ENCODE results near the gene DLX1. TPM values are rescaled to one million over a fixed set of nuclear protein-coding genes. Genes with fewer than 3 reads are reported as not detected.

DLX1 gene
- total and polyA plus RNA-seq, 4 donors: 0.18 to 0.51 (median 0.38) TPM; not detected in 1

- Histone ChIP-seq H3K9me3 (ENCODE audit: control insufficient read depth, low read length) (no peaks in the 10 kb centered on the region), H3K36me3 (ENCODE audit: control insufficient read depth in 1 of 2, insufficient read depth in 2 of 2, low read length in 1 of 2) (no peaks in the 10 kb centered on the region), H3K4me1 (ENCODE audit: control insufficient read depth in 1 of 2, insufficient read depth in 2 of 2, low read length in 2 of 2) (no peaks in the 10 kb centered on the region), H3K4me3 (ENCODE audit: low read length in 2 of 2) (no peak overlapping the region), H3K27ac (ENCODE audit: low read depth in 1 of 2, low read length in 2 of 2) (no peak overlapping the region), H3K27me3 (ENCODE audit: control insufficient read depth in 1 of 2, insufficient read depth in 2 of 2, low read length in 1 of 2) (no peaks in the 10 kb centered on the region)
- ATAC-seq (ENCODE audit: low FRiP score) (peak; percentile 57), DNase-seq (peak; percentile 88 to 94)
- intact Hi-C loops (cut with DNase I): loop anchor here in 1 of 2 donors (10.0 kb wide), 2 partner anchors 109 to 399 kb away; partner anchors contain the start of gene METAP1D
- 9 to 12% methylated on average over 25 of the region's 25 CpGs for WGBS, 2 donors
Measured at GRCh38 chr2:172103471-172104272, 18.4 kb downstream of the DLX1 start.

- 11 to 14% methylated on average over 23 of the region's 23 CpGs for WGBS, 2 donors
- DNase-seq (no peak), ATAC-seq (ENCODE audit: low FRiP score) (no peak)
- Histone ChIP-seq H3K4me3 (ENCODE audit: low read length in 2 of 2) (no peak overlapping the region), H3K36me3 (ENCODE audit: control insufficient read depth in 1 of 2, insufficient read depth in 2 of 2, low read length in 1 of 2) (no peaks in the 10 kb centered on the region), H3K27me3 (ENCODE audit: control insufficient read depth in 1 of 2, insufficient read depth in 2 of 2, low read length in 1 of 2) (no peaks in the 10 kb centered on the region), H3K9me3 (ENCODE audit: control insufficient read depth, low read length) (no peaks in the 10 kb centered on the region), H3K27ac (ENCODE audit: low read depth in 1 of 2, low read length in 2 of 2) (no peak overlapping the region), H3K4me1 (ENCODE audit: control insufficient read depth in 1 of 2, insufficient read depth in 2 of 2, low read length in 2 of 2) (no peaks in the 10 kb centered on the region)
- intact Hi-C loops (cut with DNase I): loop anchor here in 1 of 2 donors (10.0 kb wide), 2 partner anchors 111 to 401 kb away; partner anchors contain the start of gene METAP1D
Measured at GRCh38 chr2:172105471-172106107, 20.3 kb downstream of the DLX1 start.

- DNase-seq (no peak), ATAC-seq (ENCODE audit: low FRiP score) (peak; percentile 20)
- H3K27me3 ChIP-seq (ENCODE audit: control insufficient read depth in 1 of 2, insufficient read depth in 2 of 2, low read length in 1 of 2): no peaks in the 10 kb centered on the region
- no peak overlapping the region for H3K27ac ChIP-seq (ENCODE audit: low read depth in 1 of 2, low read length in 2 of 2)
- no peaks in the 10 kb centered on the region for H3K9me3 ChIP-seq (ENCODE audit: control insufficient read depth, low read length)
- no peaks in the 10 kb centered on the region for H3K36me3 ChIP-seq (ENCODE audit: control insufficient read depth in 1 of 2, insufficient read depth in 2 of 2, low read length in 1 of 2)
- intact Hi-C loops (cut with DNase I): loop anchor here in 1 of 2 donors (10.0 kb wide), 2 partner anchors 112 to 402 kb away; partner anchors contain the start of gene METAP1D
- no peak overlapping the region for H3K4me3 ChIP-seq (ENCODE audit: low read length in 2 of 2)
- no peaks in the 10 kb centered on the region for H3K4me1 ChIP-seq (ENCODE audit: control insufficient read depth in 1 of 2, insufficient read depth in 2 of 2, low read length in 2 of 2)
- 6% methylated on average over 44 of the region's 44 CpGs for WGBS, 2 donors
Measured at GRCh38 chr2:172106108-172106961, 21.0 kb downstream of the DLX1 start.

GRCh38 chr2:172107690-172108586, 22.6 kb downstream of the DLX1 start:
- ATAC-seq (ENCODE audit: low FRiP score) (peak; percentile 19), DNase-seq (no peak)
- H3K4me1 ChIP-seq (ENCODE audit: control insufficient read depth in 1 of 2, insufficient read depth in 2 of 2, low read length in 2 of 2): no peaks in the 10 kb centered on the region
- no peaks in the 10 kb centered on the region for H3K9me3 ChIP-seq (ENCODE audit: control insufficient read depth, low read length)
- H3K36me3 ChIP-seq (ENCODE audit: control insufficient read depth in 1 of 2, insufficient read depth in 2 of 2, low read length in 1 of 2): no peaks in the 10 kb centered on the region
- intact Hi-C loops (cut with DNase I): loop anchor here in 1 of 2 donors (10.0 kb wide), 2 partner anchors 113 to 403 kb away; partner anchors contain the start of gene METAP1D
- no peak overlapping the region for H3K27ac ChIP-seq (ENCODE audit: low read depth in 1 of 2, low read length in 2 of 2)
- no peaks in the 10 kb centered on the region for H3K27me3 ChIP-seq (ENCODE audit: control insufficient read depth in 1 of 2, insufficient read depth in 2 of 2, low read length in 1 of 2)
- 16 to 20% methylated on average over 51 of the region's 51 CpGs for WGBS, 2 donors
- no peak overlapping the region for H3K4me3 ChIP-seq (ENCODE audit: low read length in 2 of 2)

GRCh38 chr2:172108587-172108930, 23.3 kb downstream of the DLX1 start:
- H3K4me1 ChIP-seq (ENCODE audit: control insufficient read depth in 1 of 2, insufficient read depth in 2 of 2, low read length in 2 of 2): no peaks in the 10 kb centered on the region
- no peaks in the 10 kb centered on the region for H3K36me3 ChIP-seq (ENCODE audit: control insufficient read depth in 1 of 2, insufficient read depth in 2 of 2, low read length in 1 of 2)
- no peak overlapping the region for H3K27ac ChIP-seq (ENCODE audit: low read depth in 1 of 2, low read length in 2 of 2)
- no peak overlapping the region for H3K4me3 ChIP-seq (ENCODE audit: low read length in 2 of 2)
- H3K9me3 ChIP-seq (ENCODE audit: control insufficient read depth, low read length): no peaks in the 10 kb centered on the region
- no peaks in the 10 kb centered on the region for H3K27me3 ChIP-seq (ENCODE audit: control insufficient read depth in 1 of 2, insufficient read depth in 2 of 2, low read length in 1 of 2)
- ATAC-seq (ENCODE audit: low FRiP score) (no peak), DNase-seq (no peak)
- 42 to 49% methylated on average over 8 of the region's 8 CpGs for WGBS, 2 donors
- intact Hi-C loops (cut with DNase I): loop anchor here in 1 of 2 donors (10.0 kb wide), 2 partner anchors 114 to 404 kb away; partner anchors contain the start of gene METAP1D

- intact Hi-C loops (cut with DNase I): loop anchor here in 1 of 2 donors (10.0 kb wide), 2 partner anchors 115 to 405 kb away; partner anchors contain the start of gene METAP1D
- H3K27me3 ChIP-seq (ENCODE audit: control insufficient read depth in 1 of 2, insufficient read depth in 2 of 2, low read length in 1 of 2): no peaks in the 10 kb centered on the region
- no peaks in the 10 kb centered on the region for H3K4me1 ChIP-seq (ENCODE audit: control insufficient read depth in 1 of 2, insufficient read depth in 2 of 2, low read length in 2 of 2)
- ATAC-seq (ENCODE audit: low FRiP score) (no peak), DNase-seq (no peak)
- WGBS, 2 donors: 42 to 44% methylated on average over 29 of the region's 29 CpGs
- H3K9me3 ChIP-seq (ENCODE audit: control insufficient read depth, low read length): no peaks in the 10 kb centered on the region
- H3K4me3 ChIP-seq (ENCODE audit: low read length in 2 of 2): no peak overlapping the region
- no peak overlapping the region for H3K27ac ChIP-seq (ENCODE audit: low read depth in 1 of 2, low read length in 2 of 2)
- H3K36me3 ChIP-seq (ENCODE audit: control insufficient read depth in 1 of 2, insufficient read depth in 2 of 2, low read length in 1 of 2): no peaks in the 10 kb centered on the region
Measured at GRCh38 chr2:172109256-172109987, 24.1 kb downstream of the DLX1 start.

GRCh38 chr2:172109988-172110811, 24.9 kb downstream of the DLX1 start:
- no peak overlapping the region for H3K4me3 ChIP-seq (ENCODE audit: low read length in 2 of 2)
- H3K27me3 ChIP-seq (ENCODE audit: control insufficient read depth in 1 of 2, insufficient read depth in 2 of 2, low read length in 1 of 2): no peaks in the 10 kb centered on the region
- H3K27ac ChIP-seq (ENCODE audit: low read depth in 1 of 2, low read length in 2 of 2): no peak overlapping the region
- DNase-seq (no peak), ATAC-seq (ENCODE audit: low FRiP score) (no peak)
- intact Hi-C loops (cut with DNase I): loop anchor here in 1 of 2 donors (5.0 to 10.0 kb wide), 3 partner anchors 115 to 538 kb away; partner anchors contain the start of gene METAP1D
- no peaks in the 10 kb centered on the region for H3K9me3 ChIP-seq (ENCODE audit: control insufficient read depth, low read length)
- no peaks in the 10 kb centered on the region for H3K4me1 ChIP-seq (ENCODE audit: control insufficient read depth in 1 of 2, insufficient read depth in 2 of 2, low read length in 2 of 2)
- 68 to 69% methylated on average over 30 to 31 of the region's 31 CpGs for WGBS, 2 donors
- H3K36me3 ChIP-seq (ENCODE audit: control insufficient read depth in 1 of 2, insufficient read depth in 2 of 2, low read length in 1 of 2): no peaks in the 10 kb centered on the region

Data from aorta (tissue), 5 donors.